22Rv1 (cell line): Measurements from ENCODE around the gene GPS2.
"Not testable (repeated sequence)": the region's sequence is repeated elsewhere in the genome, so short reads cannot be mapped to it uniquely, and the experiment has no call there.

ENCODE experiments used
- H3K27ac ChIP-seq: fragments of 450-650 bp; 2 replicates; pipeline ENCODE4 v1.5.1; 2017
- ZFX ChIP-seq: fragments of 450-650 bp; IDR thresholded peaks from 2 replicates; pipeline ENCODE4 v1.6.1; 2017; ENCODE audit warnings: antibody characterized with exemption, borderline replicate concordance
- TF ChIP-seq, protein P1 (sequence below): fragments of 450-650 bp; IDR thresholded peaks from 2 replicates; pipeline ENCODE4 v1.5.1; 2017; ENCODE audit warnings: mild to moderate bottlenecking

Gene GPS2

DNA sequence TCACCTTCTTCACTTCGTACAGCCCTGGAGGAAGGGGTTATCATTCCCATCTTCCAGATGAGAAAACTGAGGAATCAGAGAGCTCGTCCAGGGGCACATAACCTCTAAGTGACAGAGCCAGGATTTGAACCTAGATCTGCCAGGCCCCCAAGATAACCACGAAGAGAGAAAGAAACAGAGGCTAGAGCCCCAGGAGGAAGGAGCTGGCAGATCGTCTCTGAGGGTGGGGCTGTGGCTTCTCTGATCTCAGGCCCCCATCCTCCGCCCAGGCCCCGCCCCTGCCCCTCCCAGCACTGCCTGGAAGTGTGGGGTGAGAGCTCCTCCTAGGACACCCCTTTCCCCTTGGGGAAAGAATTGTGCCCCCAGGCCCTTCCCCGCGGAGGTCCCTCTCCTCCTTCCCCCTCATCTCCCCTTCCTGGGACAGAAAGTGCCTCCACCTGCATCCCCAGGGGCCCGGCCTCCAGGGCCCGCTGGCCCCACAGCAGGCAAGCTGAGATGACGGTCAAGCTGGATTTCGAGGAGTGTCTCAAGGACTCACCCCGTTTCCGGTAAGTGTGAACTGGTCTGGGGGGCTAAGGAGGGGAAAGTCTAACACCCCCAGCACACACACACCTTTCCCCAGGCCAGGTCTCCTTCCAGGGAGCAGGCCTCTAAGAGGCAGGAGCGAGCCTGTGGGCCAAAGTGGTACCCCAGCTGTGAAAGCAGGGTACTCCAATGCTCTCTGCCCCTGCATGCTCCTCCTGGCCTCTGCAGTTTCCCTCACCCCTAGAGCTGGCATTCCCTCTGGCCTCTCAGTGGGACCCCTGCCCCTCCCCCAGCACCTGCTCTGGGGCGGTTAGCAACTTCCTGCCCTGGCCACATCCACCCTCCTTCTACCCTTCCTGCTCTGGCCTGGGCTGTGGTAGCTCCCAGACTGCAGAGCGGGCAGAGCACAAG, 21.3 kb upstream of the GPS2 start, which contains the start of gene ACAP1:
Gene ACAP1, plus strand, starts transcription at position 290 of the 936 bp plus-strand sequence. Its CDS starts 206 bp downstream, at position 496.
- H3K27ac ChIP-seq: no peak within 1 kb of the TSS
- TF ChIP-seq, protein P1, sequence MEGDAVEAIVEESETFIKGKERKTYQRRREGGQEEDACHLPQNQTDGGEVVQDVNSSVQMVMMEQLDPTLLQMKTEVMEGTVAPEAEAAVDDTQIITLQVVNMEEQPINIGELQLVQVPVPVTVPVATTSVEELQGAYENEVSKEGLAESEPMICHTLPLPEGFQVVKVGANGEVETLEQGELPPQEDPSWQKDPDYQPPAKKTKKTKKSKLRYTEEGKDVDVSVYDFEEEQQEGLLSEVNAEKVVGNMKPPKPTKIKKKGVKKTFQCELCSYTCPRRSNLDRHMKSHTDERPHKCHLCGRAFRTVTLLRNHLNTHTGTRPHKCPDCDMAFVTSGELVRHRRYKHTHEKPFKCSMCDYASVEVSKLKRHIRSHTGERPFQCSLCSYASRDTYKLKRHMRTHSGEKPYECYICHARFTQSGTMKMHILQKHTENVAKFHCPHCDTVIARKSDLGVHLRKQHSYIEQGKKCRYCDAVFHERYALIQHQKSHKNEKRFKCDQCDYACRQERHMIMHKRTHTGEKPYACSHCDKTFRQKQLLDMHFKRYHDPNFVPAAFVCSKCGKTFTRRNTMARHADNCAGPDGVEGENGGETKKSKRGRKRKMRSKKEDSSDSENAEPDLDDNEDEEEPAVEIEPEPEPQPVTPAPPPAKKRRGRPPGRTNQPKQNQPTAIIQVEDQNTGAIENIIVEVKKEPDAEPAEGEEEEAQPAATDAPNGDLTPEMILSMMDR: no peak
- TF ChIP-seq ZFX: no peak

DNA sequence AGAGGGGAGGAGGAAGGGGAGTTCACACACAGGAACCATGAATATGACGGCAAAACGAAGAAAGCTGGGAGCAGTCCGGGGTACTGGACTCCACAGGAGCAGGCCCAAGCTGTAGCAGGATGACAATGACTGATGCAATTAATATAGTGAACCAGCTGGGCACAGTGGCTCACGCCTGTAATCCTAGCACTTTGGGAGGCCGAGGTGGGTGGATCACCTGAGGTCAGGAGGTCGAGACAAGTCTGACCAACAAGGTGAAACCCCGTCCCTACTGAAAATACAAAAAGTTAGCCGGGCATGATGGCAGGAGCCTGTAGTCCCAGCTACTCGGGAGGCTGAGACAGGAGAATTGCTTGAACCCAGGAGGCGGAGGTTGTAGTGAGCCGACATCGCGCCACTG, 20.6 kb upstream of the GPS2 start:
- not testable (repeated sequence) for H3K27ac ChIP-seq

DNA sequence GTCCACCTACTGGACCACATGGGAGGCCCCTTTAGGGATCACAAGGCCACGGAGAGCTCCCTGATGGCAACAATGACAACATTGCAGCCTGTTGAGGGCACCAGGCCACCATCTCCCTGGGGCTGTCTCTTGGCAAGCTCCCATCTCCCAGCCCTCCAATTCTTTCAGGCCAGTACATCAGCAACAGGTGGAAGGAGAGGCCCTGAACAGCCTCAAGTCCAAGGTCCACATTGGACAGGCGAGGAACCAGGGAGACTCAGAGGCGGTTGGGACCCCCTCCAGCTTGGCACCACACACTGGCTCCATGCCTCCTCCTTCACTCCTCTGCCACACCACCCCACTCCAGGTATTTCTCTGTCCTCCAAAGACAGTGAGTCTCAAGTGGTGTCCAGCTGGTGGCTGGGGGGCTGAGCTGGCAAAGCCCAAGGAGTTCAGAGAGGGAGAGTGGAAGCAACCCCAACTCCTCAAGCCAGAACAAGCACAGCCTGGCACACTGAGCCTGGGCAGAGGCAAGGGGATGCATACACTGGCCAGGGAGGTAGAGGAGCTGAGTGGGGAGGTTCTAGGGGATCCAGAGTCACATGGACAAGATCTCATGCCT, 19.9 kb upstream of the GPS2 start:
- no peak overlapping the region for H3K27ac ChIP-seq
- TF ChIP-seq, protein P1: no peak
- no peak for TF ChIP-seq ZFX

DNA sequence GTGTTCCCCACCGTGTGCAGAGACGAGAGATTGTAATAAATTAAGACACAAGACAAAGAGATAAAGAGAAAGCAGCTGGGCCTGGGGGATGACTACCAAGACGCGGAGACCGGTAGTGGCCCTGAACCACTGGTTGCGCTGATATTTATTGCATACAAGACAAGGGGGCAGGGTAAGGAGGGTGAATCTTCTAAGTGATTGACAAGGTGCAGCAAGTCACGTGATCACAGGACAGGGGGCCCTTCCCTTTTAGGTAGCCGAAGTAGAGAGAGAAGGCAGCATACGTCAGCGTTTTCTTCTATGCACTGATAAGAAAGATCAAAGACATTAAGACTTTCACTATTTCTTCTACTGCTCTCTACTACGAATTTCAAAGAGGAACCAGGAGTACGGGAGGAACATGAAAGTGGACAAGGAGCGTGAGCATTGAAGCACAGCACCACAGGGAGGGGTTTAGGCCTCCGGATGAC, 17.5 kb upstream of the GPS2 start:
- not testable (repeated sequence) for H3K27ac ChIP-seq

DNA sequence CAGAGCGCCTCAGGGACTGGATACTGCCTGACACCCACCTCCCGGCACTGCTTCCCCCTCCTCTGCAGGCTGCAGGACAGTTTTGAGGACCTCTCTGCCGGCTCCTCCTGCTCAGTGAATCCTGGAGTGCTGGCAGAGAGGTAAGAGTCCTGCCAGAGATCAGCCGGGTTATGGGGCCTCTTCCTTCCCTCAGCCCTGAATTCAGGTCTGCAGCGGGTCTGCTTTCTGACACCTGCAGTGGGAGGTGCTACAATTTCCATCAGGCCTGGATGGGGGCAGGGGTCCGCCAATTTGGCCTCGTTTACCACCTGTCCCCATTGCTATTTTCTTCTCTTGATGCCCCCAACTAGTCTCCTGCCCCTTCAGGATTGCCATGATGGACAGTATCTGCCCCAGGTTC, 17.0 kb upstream of the GPS2 start:
- H3K27ac ChIP-seq: no peak overlapping the region
- no peak for TF ChIP-seq ZFX
- TF ChIP-seq, protein P1: no peak

DNA sequence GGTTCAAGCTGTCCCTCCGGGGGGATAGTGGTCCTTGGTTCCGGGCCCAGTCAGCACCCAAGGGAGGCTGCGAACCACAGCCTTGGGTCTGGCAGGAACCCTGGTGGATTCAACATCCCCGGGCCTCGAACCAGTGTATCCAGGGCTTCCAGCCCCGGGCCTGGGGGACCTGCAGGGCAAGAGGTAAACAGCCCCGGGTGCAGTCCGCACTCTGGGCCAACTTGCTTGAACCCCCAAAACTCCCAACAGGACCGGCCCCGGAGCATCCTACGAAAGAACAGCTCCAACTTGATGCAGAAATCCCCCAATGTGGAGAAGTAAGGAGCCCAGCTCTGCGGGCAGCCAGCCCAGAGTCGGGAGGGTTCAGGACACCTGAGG, 15.5 kb upstream of the GPS2 start:
- TF ChIP-seq, protein P1: no peak
- no peak for TF ChIP-seq ZFX
- H3K27ac ChIP-seq: peak overlapping the region; percentile 85

DNA sequence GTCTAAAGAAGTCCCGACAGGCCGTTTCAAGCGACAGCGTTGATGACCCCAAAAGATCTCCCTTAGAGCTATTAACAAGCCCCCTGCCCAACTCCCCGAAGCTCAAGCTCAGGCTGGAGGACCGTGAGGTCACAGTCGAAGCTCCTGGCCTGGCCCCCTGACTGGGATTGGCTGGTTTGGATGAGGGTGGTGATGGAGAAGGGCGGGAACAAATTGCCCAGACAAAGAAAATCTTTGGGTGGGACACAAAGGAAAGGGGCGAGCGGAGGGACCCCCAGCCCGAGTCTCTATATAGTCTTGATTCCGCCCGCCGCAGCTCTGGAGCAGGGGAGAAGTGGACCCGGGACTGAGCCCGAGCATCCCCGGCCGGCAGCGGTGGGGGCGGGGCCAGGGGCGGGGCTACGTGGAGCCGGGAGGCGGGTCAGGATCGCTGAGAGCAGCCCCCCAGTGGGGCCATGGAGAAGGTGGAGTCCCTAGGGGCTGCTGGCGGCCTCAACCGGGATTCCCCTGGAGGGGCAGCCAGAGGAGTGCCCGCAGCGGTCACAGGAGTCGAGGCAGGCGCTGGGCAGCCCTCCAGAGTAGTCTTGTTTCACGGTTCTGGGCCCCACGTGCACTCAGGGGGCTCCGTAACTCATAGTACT, 15.0 kb upstream of the GPS2 start:
- H3K27ac ChIP-seq: peak overlapping the region; percentile 85
- no peak for TF ChIP-seq ZFX

DNA sequence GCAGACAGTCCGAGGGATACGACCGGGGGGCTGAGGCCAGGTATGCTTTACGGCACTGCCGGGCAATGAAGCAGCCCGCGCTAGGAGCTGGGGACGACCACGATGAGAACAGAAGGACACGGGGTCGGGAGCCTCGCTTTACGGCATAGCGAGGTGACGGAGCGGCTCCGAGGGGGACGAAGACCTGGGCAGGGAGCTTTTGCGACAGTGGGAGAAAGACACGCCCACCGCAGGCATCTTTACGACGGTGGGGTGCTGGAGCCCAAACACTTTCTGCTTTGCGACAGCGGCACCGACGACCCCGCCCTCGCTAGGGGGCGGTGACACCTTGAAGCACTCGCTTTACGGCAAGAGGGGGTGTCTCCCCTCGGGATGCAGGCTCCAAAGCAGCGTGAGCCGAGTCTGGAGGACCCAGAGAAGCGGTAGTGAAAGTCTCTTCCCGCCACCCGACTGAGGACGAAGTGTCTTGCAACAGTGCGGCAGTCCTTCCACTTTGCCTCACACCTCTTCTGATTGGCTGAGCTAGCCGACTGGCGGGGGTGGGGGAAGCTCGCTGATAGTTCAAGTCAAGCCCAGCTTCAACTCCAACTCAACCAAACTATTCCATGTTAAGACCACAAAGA, 14.3 kb upstream of the GPS2 start:
- TF ChIP-seq ZFX: no peak
- TF ChIP-seq, protein P1: no peak
- peak overlapping the region; percentile 85 for H3K27ac ChIP-seq
